GM04504 (cell line): Measurements from ENCODE around the gene C14orf180.

Experiments
- DNase-seq: peaks from one replicate; pipeline ENCODE4 v3.0.0-alpha.2; 2012; ENCODE audit warnings: low read depth

C14orf180 gene

GRCh38 chr14:104594310-104595046 lies 14.9 kb downstream of the C14orf180 start:
- DNase-seq = no peak

- no peak for DNase-seq
Measured at GRCh38 chr14:104595116-104595675, 15.6 kb downstream of the C14orf180 start.

GRCh38 chr14:104595911-104596450 lies 16.4 kb downstream of the C14orf180 start:
- DNase-seq = no peak

- DNase-seq = no peak
Measured at GRCh38 chr14:104596451-104596918, 16.9 kb downstream of the C14orf180 start.

GRCh38 chr14:104596927-104597351 lies 17.4 kb downstream of the C14orf180 start:
- no peak for DNase-seq

GRCh38 chr14:104597576-104597975 lies 18.0 kb downstream of the C14orf180 start:
- DNase-seq = no peak

- DNase-seq = no peak
Measured at GRCh38 chr14:104598039-104598909, 18.7 kb downstream of the C14orf180 start.

GRCh38 chr14:104598910-104599273 lies 19.3 kb downstream of the C14orf180 start:
- DNase-seq = no peak

- DNase-seq = no peak
Measured at GRCh38 chr14:104599446-104599845, 19.9 kb downstream of the C14orf180 start.

- DNase-seq = no peak
Measured at GRCh38 chr14:104600141-104600643, 20.6 kb downstream of the C14orf180 start.

GRCh38 chr14:104600805-104601204 lies 21.2 kb downstream of the C14orf180 start:
- no peak for DNase-seq

GRCh38 chr14:104601786-104602185 lies 22.2 kb downstream of the C14orf180 start:
- DNase-seq = peak; percentile 33

GRCh38 chr14:104602315-104602932 lies 22.9 kb downstream of the C14orf180 start:
- no peak for DNase-seq

- no peak for DNase-seq
Measured at GRCh38 chr14:104602933-104603325, 23.4 kb downstream of the C14orf180 start.

GRCh38 chr14:104603711-104604401 lies 24.3 kb downstream of the C14orf180 start:
- DNase-seq = no peak

GRCh38 chr14:104604458-104605449 lies 25.2 kb downstream of the C14orf180 start, which contains the start of gene TMEM179:
TMEM179 (minus strand) TSS chr14:104604772; CDS start chr14:104604741, 31 bp downstream.
- DNase-seq = no peak

GRCh38 chr14:104609666-104610065 lies 30.1 kb downstream of the C14orf180 start:
- no peak for DNase-seq

GRCh38 chr14:104610749-104611310 lies 31.3 kb downstream of the C14orf180 start:
- no peak for DNase-seq

GRCh38 chr14:104611881-104612280 lies 32.3 kb downstream of the C14orf180 start:
- no peak for DNase-seq
